ENCODE measurements around the gene ZNF71.

ZNF71 gene

DNA sequence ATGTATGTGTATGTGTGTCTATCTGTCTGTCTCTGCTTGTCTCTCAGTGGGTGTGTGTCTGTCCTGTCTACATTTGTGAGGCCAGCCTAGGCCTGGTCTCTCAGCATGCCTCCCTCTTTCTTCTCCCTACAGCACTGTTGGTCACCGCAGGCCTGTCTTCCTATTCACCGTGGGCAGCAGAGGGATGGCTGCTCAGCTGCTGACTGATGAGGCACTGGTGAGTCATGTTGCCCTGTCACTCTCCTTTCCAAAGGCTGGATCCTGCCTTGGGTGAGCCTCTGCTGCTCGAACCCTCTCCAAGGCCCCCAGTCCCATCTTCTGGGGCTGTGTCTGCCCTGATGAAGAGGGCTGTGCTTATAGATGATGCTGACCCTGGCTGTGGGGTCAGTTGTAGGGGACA lies 6.3 kb downstream of the ZNF71 start:
- Histone ChIP-seq H3K36me3 (ENCODE audit: insufficient read depth, low read length) (peaks cover 8% of the 10 kb centered on the region; the same call in 1 of the 2 replicates), H3K9me3 (ENCODE audit: control insufficient read depth, insufficient read depth, low read length) (peaks cover 4% of the 10 kb centered on the region; the same call in 1 of the 2 replicates), H3K4me1 (ENCODE audit: insufficient read depth, low read length) (0 out of 2 replicates have a peak, but pooled peaks cover 3% of the 10 kb centered on the region), H3K9ac (ENCODE audit: low read depth, low read length) (no peak overlapping the region)

DNA sequence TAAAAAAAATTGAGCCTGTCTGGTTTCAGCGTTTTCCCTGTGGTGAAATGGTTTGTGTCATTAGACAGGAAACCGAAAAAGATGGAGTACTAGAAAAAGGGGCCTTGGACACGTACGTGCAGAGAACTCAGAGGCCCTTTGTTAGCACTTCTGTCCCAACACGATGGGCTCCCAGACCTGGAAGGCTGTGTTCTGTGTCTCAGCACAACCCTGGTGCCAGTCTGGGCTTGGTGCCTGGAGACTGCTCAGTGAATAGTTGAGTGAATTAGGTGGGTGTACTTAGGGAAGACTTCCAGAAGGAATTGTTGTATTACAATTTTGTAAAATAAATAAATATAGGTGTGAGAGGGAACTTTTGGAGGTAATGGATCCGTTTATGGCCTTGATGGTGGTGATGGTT lies 8.7 kb downstream of the ZNF71 start:
- H3K9me3 ChIP-seq (ENCODE audit: control insufficient read depth, insufficient read depth, low read length): peaks cover 4% of the 10 kb centered on the region; the same call in 1 of the 2 replicates
- H3K4me1 ChIP-seq (ENCODE audit: insufficient read depth, low read length): no peaks in the 10 kb centered on the region
- no peaks in the 10 kb centered on the region; the same call in 1 of the 2 replicates for H3K36me3 ChIP-seq (ENCODE audit: insufficient read depth, low read length)

DNA sequence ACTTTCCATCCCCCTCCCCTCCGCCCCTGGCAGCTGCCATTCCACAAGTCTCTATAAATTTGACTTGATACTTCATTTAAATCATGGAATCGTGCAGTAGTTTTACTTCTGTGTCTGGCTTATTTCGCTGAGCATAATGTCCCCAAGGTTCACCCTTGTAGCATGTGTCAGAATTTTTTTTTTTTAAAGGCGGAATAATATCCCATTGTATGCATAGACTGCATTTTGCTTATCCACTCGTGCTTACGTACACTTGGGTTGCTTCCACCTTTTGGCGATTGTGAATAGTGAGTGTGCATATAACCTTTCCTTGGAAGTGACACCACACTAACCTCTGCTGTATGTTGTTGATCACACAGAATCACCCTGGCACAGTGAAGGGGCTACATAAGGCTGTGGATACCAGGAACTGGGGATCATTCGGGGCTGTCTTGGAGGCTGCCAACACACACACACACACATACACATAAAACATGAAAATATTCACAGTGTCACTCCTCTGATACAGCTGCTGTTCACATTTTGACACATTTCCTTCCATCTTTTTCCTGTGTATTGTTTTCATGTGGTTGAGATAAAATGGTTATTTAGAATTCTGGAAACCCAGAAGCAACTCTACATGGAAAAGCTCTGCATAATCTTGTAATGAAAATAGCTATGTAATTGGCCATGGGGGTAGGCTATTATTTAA lies 13.3 kb downstream of the ZNF71 start:
- Histone ChIP-seq H3K9me3 (ENCODE audit: control insufficient read depth, insufficient read depth, low read length) (peaks cover 4% of the 10 kb centered on the region; the same call in 1 of the 2 replicates), H3K9ac (ENCODE audit: low read depth, low read length) (no peak overlapping the region), H3K4me1 (ENCODE audit: insufficient read depth, low read length) (no peaks in the 10 kb centered on the region), H3K36me3 (ENCODE audit: insufficient read depth, low read length) (no peaks in the 10 kb centered on the region; the same call in 1 of the 2 replicates)

More for the DNA sequence above, 8.7 kb downstream of the ZNF71 start:
- H3K9ac ChIP-seq (ENCODE audit: low read depth, low read length): no peak overlapping the region

DNA sequence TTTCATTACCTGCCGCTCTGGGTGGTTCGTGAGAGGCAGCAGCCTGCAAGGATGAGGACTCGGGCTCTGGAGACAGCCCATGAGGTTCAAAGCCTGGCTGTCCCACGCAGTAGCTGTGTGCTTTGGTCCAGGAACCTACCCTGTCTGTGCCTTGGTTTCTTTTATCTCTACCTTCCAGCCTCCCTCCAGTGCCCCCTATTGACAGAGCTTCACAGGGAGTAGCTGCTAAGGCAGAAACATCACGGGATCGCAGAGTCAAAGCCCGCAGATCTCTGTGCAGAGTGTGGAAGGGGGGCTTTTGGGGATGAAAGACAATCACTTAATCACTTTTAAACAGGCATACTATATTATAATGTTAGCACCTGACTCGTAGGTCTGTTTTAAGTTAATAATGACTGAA lies 16.2 kb downstream of the ZNF71 start:
- no peaks in the 10 kb centered on the region; the same call in 1 of the 2 replicates for H3K36me3 ChIP-seq (ENCODE audit: insufficient read depth, low read length)
- peaks cover 4% of the 10 kb centered on the region; the same call in 1 of the 2 replicates for H3K9me3 ChIP-seq (ENCODE audit: control insufficient read depth, insufficient read depth, low read length)

DNA sequence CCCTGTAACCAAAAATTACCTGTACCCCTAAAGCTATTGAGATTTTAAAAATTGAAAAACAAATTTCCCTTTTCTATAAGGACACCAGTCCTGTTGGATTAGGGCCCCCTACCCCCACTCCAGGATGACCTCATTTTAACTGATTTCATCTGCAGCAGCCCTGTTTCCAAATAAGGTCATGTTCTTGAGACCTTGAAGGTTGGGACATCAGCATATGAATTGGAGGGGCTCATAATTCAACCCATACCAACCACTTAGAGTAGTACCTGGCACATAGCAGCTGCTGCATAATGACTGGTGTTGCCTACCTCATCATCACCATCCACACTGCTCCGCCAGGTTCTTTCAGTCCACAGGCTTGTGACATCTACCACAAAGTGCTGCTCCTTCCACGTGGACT lies 17.6 kb downstream of the ZNF71 start:
- H3K4me1 ChIP-seq (ENCODE audit: insufficient read depth, low read length): no peaks in the 10 kb centered on the region
- H3K9ac ChIP-seq (ENCODE audit: low read depth, low read length): no peak overlapping the region
- H3K36me3 ChIP-seq (ENCODE audit: insufficient read depth, low read length): peaks cover 3% of the 10 kb centered on the region; the same call in 1 of the 2 replicates
- peaks cover 4% of the 10 kb centered on the region; the same call in 1 of the 2 replicates for H3K9me3 ChIP-seq (ENCODE audit: control insufficient read depth, insufficient read depth, low read length)

More for the DNA sequence above, 16.2 kb downstream of the ZNF71 start:
- no peak overlapping the region for H3K9ac ChIP-seq (ENCODE audit: low read depth, low read length)
- no peaks in the 10 kb centered on the region for H3K4me1 ChIP-seq (ENCODE audit: insufficient read depth, low read length)

DNA sequence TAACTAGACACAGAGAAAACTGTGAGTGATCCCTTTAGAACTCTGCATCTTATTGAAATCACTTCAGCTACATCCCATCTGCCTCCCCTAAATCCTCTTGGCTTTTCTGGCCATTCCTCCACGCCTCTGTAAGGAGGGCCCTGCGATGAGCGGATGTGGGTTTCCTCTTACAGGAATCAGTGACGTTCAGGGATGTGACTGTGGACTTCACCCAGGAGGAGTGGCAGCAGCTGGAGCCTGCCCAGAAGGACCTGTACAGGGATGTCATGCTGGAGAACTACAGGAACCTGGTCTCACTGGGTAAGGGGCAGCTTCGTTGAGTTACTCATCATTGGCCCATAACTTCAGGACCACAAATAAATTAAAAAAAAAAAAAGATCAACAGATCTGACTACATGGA lies 18.5 kb downstream of the ZNF71 start:
- H3K9ac ChIP-seq (ENCODE audit: low read depth, low read length): no peak overlapping the region
- H3K9me3 ChIP-seq (ENCODE audit: control insufficient read depth, insufficient read depth, low read length): peaks cover 4% of the 10 kb centered on the region; the same call in 1 of the 2 replicates
- no peaks in the 10 kb centered on the region for H3K4me1 ChIP-seq (ENCODE audit: insufficient read depth, low read length)
- peaks cover 3% of the 10 kb centered on the region; the same call in 1 of the 2 replicates for H3K36me3 ChIP-seq (ENCODE audit: insufficient read depth, low read length)

DNA sequence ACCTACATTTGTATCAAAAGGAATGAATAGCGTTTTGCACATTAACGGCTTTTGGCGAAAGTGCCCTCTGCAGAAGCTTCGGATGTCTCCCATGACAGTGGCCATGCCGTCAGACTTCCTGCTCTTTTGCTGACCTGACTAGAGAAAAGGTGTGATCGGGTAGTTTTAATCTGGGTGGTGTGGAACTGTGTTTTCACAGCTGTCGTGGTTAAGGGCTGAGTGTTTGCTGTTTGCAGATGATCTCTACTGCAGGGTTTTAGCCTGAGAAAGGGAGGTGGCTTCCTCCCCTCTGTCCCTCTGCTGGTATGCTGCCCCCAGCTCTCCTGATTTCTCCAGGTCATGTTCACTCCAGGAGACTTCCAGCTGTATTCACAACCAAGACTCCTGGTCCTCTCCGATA lies 22.4 kb downstream of the ZNF71 start:
- Histone ChIP-seq H3K4me1 (ENCODE audit: insufficient read depth, low read length) (no peaks in the 10 kb centered on the region), H3K9ac (ENCODE audit: low read depth, low read length) (no peak overlapping the region), H3K9me3 (ENCODE audit: control insufficient read depth, insufficient read depth, low read length) (0 out of 2 replicates have a peak, but pooled peaks cover 4% of the 10 kb centered on the region), H3K36me3 (ENCODE audit: insufficient read depth, low read length) (peaks cover 3% of the 10 kb centered on the region; the same call in 1 of the 2 replicates)

DNA sequence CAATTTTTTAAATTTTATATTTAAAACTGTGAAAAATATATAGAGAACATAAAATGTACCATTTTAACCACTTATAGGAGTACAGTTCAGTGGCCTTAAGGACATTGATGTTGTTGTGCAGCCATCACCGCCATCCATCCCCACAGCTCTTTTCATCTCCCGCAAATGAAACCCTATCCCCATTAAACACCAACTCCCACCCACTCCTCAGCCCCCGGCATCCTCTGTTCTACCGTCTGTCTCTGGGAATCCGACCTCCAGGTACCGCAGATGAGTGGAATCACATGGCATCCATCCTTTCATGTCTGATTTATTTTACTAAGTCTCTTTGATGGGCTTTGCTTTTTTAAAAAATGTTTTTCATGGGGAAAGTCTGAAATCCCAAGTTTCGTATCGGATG lies 24.0 kb downstream of the ZNF71 start:
- Histone ChIP-seq H3K9me3 (ENCODE audit: control insufficient read depth, insufficient read depth, low read length) (0 out of 2 replicates have a peak, but pooled peaks cover 1% of the 10 kb centered on the region), H3K4me1 (ENCODE audit: insufficient read depth, low read length) (no peaks in the 10 kb centered on the region), H3K36me3 (ENCODE audit: insufficient read depth, low read length) (peaks cover 3% of the 10 kb centered on the region; the same call in 1 of the 2 replicates), H3K9ac (ENCODE audit: low read depth, low read length) (no peak overlapping the region)

DNA sequence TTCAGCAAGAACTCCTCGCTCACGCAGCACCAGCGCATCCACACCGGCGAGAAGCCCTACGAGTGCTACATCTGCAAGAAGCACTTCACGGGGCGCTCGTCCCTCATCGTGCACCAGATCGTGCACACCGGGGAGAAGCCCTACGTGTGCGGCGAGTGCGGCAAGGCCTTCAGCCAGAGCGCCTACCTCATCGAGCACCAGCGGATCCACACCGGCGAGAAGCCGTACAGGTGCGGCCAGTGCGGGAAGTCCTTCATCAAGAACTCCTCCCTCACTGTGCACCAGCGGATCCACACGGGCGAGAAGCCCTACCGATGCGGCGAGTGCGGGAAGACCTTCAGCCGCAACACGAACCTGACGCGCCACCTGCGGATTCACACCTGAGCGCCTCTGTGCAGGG lies 27.3 kb downstream of the ZNF71 start:
- H3K9me3 ChIP-seq (ENCODE audit: control insufficient read depth, insufficient read depth, low read length): no peaks in the 10 kb centered on the region
- H3K36me3 ChIP-seq (ENCODE audit: insufficient read depth, low read length): peaks cover 3% of the 10 kb centered on the region; the same call in 1 of the 2 replicates
- no peak overlapping the region for H3K9ac ChIP-seq (ENCODE audit: low read depth, low read length)
- no peaks in the 10 kb centered on the region for H3K4me1 ChIP-seq (ENCODE audit: insufficient read depth, low read length)

DNA sequence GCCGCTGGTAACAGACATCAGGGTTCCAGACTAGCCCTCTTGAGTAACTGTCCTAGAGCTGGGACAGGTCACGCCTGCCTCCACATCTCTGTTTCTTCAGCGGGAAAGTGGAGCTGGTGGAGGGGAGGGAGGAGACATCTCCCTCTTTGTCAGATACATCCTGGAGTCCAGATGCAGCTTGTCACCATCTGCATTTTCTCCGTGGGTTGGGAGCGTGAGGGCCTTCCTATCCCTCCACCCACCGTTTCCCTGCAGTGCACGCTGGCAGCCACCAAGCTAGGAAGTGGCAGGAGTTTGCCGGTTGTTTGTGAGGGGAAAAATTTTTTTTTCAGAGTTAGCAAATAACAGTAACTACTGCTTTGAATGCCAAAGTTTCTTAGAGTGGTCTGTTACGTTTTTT lies 27.9 kb downstream of the ZNF71 start:
- Histone ChIP-seq H3K9ac (ENCODE audit: low read depth, low read length) (no peak overlapping the region), H3K9me3 (ENCODE audit: control insufficient read depth, insufficient read depth, low read length) (no peaks in the 10 kb centered on the region), H3K36me3 (ENCODE audit: insufficient read depth, low read length) (no peaks in the 10 kb centered on the region), H3K4me1 (ENCODE audit: insufficient read depth, low read length) (no peaks in the 10 kb centered on the region)

DNA sequence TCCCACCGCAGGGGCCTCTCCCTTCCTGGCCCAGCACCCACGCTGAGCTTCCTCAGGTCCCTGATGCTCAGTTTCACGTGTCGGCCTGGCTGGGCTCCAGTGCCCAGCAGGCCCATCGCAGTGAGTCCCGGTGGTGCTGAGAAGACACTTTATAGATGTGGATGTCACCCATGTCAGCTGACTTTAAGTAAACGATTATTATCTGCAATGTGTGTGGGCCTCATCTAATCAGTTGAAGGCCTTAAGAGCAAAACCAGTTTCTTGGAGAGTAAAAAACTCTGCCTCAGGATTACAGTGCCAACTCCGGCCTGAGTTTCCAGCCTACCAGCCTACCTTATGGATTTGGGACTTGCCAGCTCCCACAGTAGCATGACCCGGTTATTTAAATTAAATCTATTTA lies 30.6 kb downstream of the ZNF71 start:
- no peaks in the 10 kb centered on the region for H3K36me3 ChIP-seq (ENCODE audit: insufficient read depth, low read length)
- no peaks in the 10 kb centered on the region for H3K4me1 ChIP-seq (ENCODE audit: insufficient read depth, low read length)
- H3K9ac ChIP-seq (ENCODE audit: low read depth, low read length): no peak overlapping the region
- H3K9me3 ChIP-seq (ENCODE audit: control insufficient read depth, insufficient read depth, low read length): no peaks in the 10 kb centered on the region

DNA sequence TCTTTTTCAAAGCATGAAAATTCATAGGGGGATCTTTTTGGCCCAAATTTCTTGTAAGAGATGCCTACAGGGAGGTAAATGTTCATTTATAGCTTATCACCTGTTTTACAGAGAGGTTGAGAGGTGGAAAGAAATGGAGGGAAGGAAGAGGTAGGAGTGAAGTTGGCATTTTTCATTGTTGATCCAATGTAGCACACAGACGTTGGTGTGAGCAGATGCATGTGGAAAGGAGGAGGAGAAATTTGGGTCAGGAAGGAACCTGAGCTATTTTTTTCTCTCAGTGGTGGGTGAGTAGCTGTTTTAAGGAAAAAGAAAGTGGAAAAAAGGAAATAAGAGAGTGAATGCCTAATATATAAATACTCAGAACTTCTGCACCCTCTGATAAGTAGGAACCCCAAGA lies 37.9 kb downstream of the ZNF71 start:
- no peaks in the 10 kb centered on the region for H3K4me1 ChIP-seq (ENCODE audit: insufficient read depth, low read length)
- H3K9ac ChIP-seq (ENCODE audit: low read depth, low read length): no peak overlapping the region
- H3K9me3 ChIP-seq (ENCODE audit: control insufficient read depth, insufficient read depth, low read length): no peaks in the 10 kb centered on the region
- H3K36me3 ChIP-seq (ENCODE audit: insufficient read depth, low read length): no peaks in the 10 kb centered on the region

DNA sequence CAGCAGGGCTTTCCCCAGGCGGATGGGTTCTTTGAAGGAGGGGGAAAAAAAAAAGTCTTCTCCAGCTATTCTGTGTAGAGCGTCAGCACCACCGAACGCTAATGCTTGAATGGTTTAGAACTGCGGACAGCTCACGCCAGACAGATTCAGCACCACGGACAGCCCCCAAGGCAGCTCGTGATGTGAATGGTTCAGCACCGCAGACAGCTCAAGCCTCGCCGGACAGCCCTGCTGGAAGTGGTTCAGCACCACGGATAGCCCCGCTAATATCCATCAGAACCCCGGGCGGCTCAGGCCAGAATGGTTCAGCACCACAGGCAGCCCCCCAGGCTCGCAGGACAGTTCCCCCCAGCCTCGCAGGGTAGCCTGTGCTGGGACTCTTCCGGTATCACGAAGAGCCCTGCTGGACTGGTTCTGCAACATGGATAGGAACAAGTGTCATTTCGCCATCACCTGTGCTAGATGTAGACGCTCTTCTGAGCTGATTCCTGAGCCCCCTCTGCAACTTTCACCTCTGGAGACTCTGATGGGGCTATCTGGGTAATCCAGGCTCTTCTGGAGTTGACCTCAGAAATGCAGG lies 43.0 kb downstream of the ZNF71 start:
- Histone ChIP-seq H3K9ac (ENCODE audit: low read depth, low read length) (no peak overlapping the region), H3K4me1 (ENCODE audit: insufficient read depth, low read length) (no peaks in the 10 kb centered on the region), H3K36me3 (ENCODE audit: insufficient read depth, low read length) (no peaks in the 10 kb centered on the region), H3K9me3 (ENCODE audit: control insufficient read depth, insufficient read depth, low read length) (no peaks in the 10 kb centered on the region)

DNA sequence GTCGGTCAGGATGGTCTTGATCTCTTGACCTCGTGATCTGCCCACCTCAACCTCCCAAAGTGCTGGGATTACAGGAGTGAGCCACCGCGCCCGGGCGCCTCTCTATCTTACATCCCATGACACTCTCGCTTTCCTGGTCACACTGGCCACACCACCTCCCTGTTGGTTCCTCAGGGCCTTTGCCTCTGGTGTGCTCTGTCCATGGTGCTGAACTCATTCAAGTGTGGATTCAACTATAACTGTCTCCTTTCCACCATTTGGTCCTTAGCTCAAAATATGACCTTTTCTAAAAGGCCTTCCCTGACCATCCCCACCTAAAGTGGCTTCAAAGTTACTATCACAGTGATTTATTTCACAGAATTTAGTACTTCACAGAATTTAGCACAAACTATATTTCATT lies 44.1 kb downstream of the ZNF71 start:
- H3K4me1 ChIP-seq (ENCODE audit: insufficient read depth, low read length): no peaks in the 10 kb centered on the region
- no peaks in the 10 kb centered on the region for H3K9me3 ChIP-seq (ENCODE audit: control insufficient read depth, insufficient read depth, low read length)
- H3K9ac ChIP-seq (ENCODE audit: low read depth, low read length): no peak overlapping the region
- H3K36me3 ChIP-seq (ENCODE audit: insufficient read depth, low read length): no peaks in the 10 kb centered on the region
